Measurements from ENCODE around the gene APOF.
"Not testable (repeated sequence)": the region's sequence is repeated elsewhere in the genome, so short reads cannot be mapped to it uniquely, and the experiment has no call there.

The APOF gene

GRCh38 chr12:56362130-56363059 is at the start of gene APOF:
Gene APOF (minus strand): TSS chr12:56362857. CDS start chr12:56362745, 112 bp downstream.
- FAIRE-seq (no peak), DNase-seq (ENCODE audit: low spot score) (no peak)

- FAIRE-seq (no peak), DNase-seq (ENCODE audit: low spot score) (no peak)
Observed at GRCh38 chr12:56411781-56412639, 49.4 kb upstream of the APOF start.

- FAIRE-seq: no peak
- DNase-seq (ENCODE audit: low spot score): no peak
Observed at GRCh38 chr12:56410768-56411167, 48.1 kb upstream of the APOF start.

- DNase-seq (ENCODE audit: low spot score): no peak
Observed at GRCh38 chr12:56408799-56409417, 46.3 kb upstream of the APOF start.

GRCh38 chr12:56404227-56404626 is 41.6 kb upstream of the APOF start:
- not testable (repeated sequence) for DNase-seq (ENCODE audit: low spot score); FAIRE-seq

More at GRCh38 chr12:56408799-56409417, 46.3 kb upstream of the APOF start:
- FAIRE-seq: no peak

- DNase-seq (ENCODE audit: low spot score); FAIRE-seq: not testable (repeated sequence)
Observed at GRCh38 chr12:56401612-56402011, 39.0 kb upstream of the APOF start.

- not testable (repeated sequence) for DNase-seq (ENCODE audit: low spot score); FAIRE-seq
Observed at GRCh38 chr12:56401125-56401524, 38.5 kb upstream of the APOF start.

- not testable (repeated sequence) for DNase-seq (ENCODE audit: low spot score); FAIRE-seq
Observed at GRCh38 chr12:56399466-56399865, 36.8 kb upstream of the APOF start.

- FAIRE-seq (no peak), DNase-seq (ENCODE audit: low spot score) (no peak)
Observed at GRCh38 chr12:56398324-56398723, 35.7 kb upstream of the APOF start.

GRCh38 chr12:56392331-56392730 is 29.7 kb upstream of the APOF start:
- FAIRE-seq (no peak), DNase-seq (ENCODE audit: low spot score) (no peak)

- no peak for FAIRE-seq
- no peak for DNase-seq (ENCODE audit: low spot score)
Observed at GRCh38 chr12:56391721-56392120, 29.1 kb upstream of the APOF start.

- FAIRE-seq (no peak), DNase-seq (ENCODE audit: low spot score) (no peak)
Observed at GRCh38 chr12:56389412-56389811, 26.8 kb upstream of the APOF start.

- DNase-seq (ENCODE audit: low spot score) (no peak), FAIRE-seq (no peak)
Observed at GRCh38 chr12:56387152-56387736, 24.6 kb upstream of the APOF start.

- no peak for FAIRE-seq
- no peak for DNase-seq (ENCODE audit: low spot score)
Observed at GRCh38 chr12:56385873-56386272, 23.2 kb upstream of the APOF start.

- DNase-seq (ENCODE audit: low spot score) (no peak), FAIRE-seq (no peak)
Observed at GRCh38 chr12:56382611-56383010, 20.0 kb upstream of the APOF start.

GRCh38 chr12:56377989-56378316 is 15.3 kb upstream of the APOF start:
- DNase-seq (ENCODE audit: low spot score) (no peak), FAIRE-seq (no peak)

- DNase-seq (ENCODE audit: low spot score) (peak; percentile 27), FAIRE-seq (no peak)
Observed at GRCh38 chr12:56377310-56377988, 14.8 kb upstream of the APOF start.

GRCh38 chr12:56375598-56376434 is 13.2 kb upstream of the APOF start:
- FAIRE-seq (no peak), DNase-seq (ENCODE audit: low spot score) (no peak)

- no peak for DNase-seq (ENCODE audit: low spot score)
- no peak for FAIRE-seq
Observed at GRCh38 chr12:56374726-56375597, 12.3 kb upstream of the APOF start.

Measured in RCC 7860 (cell line).